T47D (cell line): ENCODE measurements around the gene C6orf136.

Experiments
- DNase-seq, 2 experiments: peaks; one replicate each; pipeline versions ENCODE4 v3.0.0 to v3.0.0-alpha.2; 2011 to 2012; ENCODE audit warnings: low read depth in 1 of 2, low spot score in 1 of 2
- JUND ChIP-seq: IDR thresholded peaks from 2 replicates; pipeline ENCODE4 v1.6.1; 2012; ENCODE audit warnings: low read depth
- in situ Hi-C: cut with HindIII; loops from 2 replicates; pipeline ENCODE4 v1.10.0; 2016; ENCODE audit warnings: low sequenced_read_pairs, low pct_unique_long_range_greater_than_20kb

C6orf136 gene

GRCh38 chr6:30619561-30619960 is 27.4 kb upstream of the C6orf136 start:
- in situ Hi-C loops, result no loop called here
- no peak for DNase-seq
- TF ChIP-seq JUND, result no peak

- no peak for TF ChIP-seq JUND
- in situ Hi-C loops, result no loop called here
- no peak for DNase-seq
These were observed 21.4 kb upstream of the C6orf136 start for GRCh38 chr6:30625511-30625910.

- peak; percentile 82 to 90 for DNase-seq
- TF ChIP-seq JUND, result 0 out of 2 replicates have a peak, but pooled peaks have one; percentile 48
- in situ Hi-C loops, result no loop called here
These were observed 20.2 kb upstream of the C6orf136 start, which contains the start of gene ATAT1 for GRCh38 chr6:30626484-30627366. Gene ATAT1 (plus strand): TSS chr6:30626874.

- TF ChIP-seq JUND, result no peak
- in situ Hi-C loops, result no loop called here
- DNase-seq, result no peak
These were observed 11.1 kb upstream of the C6orf136 start for GRCh38 chr6:30635834-30636233.

GRCh38 chr6:30640481-30640880 is 6.5 kb upstream of the C6orf136 start:
- TF ChIP-seq JUND, result no peak
- in situ Hi-C loops, result no loop called here
- peak in 1 of 2 experiments; percentile 37 for DNase-seq

- in situ Hi-C loops, result no loop called here
These were observed 5.9 kb upstream of the C6orf136 start for GRCh38 chr6:30641048-30641447.

GRCh38 chr6:30643656-30644055 is 3.3 kb upstream of the C6orf136 start:
- DNase-seq, result no peak
- TF ChIP-seq JUND, result no peak
- in situ Hi-C loops, result no loop called here

More at GRCh38 chr6:30641048-30641447, 5.9 kb upstream of the C6orf136 start:
- no peak for TF ChIP-seq JUND
- DNase-seq, result no peak

- no peak for TF ChIP-seq JUND
- in situ Hi-C loops, result no loop called here
- DNase-seq, result no peak
These were observed 2.2 kb upstream of the C6orf136 start for GRCh38 chr6:30644769-30645168.

GRCh38 chr6:30645989-30646388 is 944 bp upstream of the C6orf136 start:
- TF ChIP-seq JUND, result no peak
- in situ Hi-C loops, result no loop called here

GRCh38 chr6:30647242-30648116 is 546 bp downstream of the C6orf136 start:
- peak; percentile 74 to 80 for DNase-seq
- in situ Hi-C loops, result no loop called here
- no peak for TF ChIP-seq JUND

More at GRCh38 chr6:30645989-30646388, 944 bp upstream of the C6orf136 start:
- DNase-seq, result no peak

- no peak for TF ChIP-seq JUND
- DNase-seq, result no peak
- in situ Hi-C loops, result no loop called here
These were observed 4.2 kb downstream of the C6orf136 start for GRCh38 chr6:30651143-30651542.

GRCh38 chr6:30654798-30655742 is 8.1 kb downstream of the C6orf136 start:
- no peak for DNase-seq
- TF ChIP-seq JUND, result no peak
- in situ Hi-C loops, result no loop called here
